ENCODE measurements around the gene STK38L.
"Not testable (repeated sequence)": the region's sequence is repeated elsewhere in the genome, so short reads cannot be mapped to it uniquely, and the experiment has no call there.

STK38L gene

DNA sequence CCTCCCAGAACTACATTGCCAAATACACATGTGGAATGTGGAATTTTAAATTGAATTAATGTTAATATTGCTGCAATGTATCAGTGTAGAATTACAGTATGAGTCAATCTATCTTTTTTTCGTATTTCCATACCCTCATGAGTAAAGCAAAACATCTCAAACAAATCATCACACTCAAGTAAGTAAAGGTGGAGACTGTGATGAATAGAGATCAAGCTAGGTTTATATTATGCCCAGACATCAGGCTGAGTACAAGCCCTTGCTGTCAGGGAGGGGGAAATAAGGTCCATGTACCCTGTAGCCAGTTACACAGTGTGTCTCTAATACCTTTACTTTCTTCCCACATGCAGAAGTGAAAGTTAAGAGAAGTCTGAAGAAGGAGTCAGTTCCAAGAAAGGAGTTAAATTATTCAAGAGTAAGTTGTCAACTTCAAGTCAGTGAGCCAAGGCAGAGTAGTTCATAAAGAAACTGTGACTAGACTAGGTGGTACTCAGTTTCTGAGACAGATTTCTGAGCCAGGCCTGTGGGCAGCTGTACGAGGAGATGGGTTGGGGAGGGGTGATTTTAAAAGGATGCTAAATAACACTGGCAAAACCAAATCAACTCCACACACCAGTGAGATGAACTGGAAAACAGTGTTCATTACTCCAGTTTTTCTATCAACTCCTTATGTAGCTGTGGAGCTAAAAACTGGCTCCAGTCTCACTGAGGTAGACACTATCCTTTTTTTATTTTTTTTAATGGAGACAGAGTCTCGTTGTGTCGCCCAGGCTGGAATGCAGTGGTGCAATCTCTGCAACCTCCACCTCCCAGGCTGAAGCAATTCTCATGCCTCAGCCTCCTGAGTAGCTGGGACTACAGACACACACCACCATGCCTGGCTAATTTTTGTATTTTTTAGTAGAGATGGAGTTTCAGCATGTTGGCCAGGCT is 23.8 kb upstream of the STK38L start:
- no peaks in the 10 kb centered on the region for H3K36me3 ChIP-seq (ENCODE audit: control insufficient read depth, insufficient read depth, low read length)
- TF ChIP-seq, protein P1, sequence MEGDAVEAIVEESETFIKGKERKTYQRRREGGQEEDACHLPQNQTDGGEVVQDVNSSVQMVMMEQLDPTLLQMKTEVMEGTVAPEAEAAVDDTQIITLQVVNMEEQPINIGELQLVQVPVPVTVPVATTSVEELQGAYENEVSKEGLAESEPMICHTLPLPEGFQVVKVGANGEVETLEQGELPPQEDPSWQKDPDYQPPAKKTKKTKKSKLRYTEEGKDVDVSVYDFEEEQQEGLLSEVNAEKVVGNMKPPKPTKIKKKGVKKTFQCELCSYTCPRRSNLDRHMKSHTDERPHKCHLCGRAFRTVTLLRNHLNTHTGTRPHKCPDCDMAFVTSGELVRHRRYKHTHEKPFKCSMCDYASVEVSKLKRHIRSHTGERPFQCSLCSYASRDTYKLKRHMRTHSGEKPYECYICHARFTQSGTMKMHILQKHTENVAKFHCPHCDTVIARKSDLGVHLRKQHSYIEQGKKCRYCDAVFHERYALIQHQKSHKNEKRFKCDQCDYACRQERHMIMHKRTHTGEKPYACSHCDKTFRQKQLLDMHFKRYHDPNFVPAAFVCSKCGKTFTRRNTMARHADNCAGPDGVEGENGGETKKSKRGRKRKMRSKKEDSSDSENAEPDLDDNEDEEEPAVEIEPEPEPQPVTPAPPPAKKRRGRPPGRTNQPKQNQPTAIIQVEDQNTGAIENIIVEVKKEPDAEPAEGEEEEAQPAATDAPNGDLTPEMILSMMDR (IDR thresholded peaks at IDR 0.05; ENCODE audit: insufficient read depth, low read length, poor library complexity, severe bottlenecking), result no peak
- H3K4me3 ChIP-seq (replicated peaks; ENCODE audit: low read depth, low read length), result no peak overlapping the region
- no peaks in the 10 kb centered on the region for H3K27me3 ChIP-seq (replicated peaks; ENCODE audit: control insufficient read depth, insufficient read depth, low read length)
- DNase-seq (ENCODE audit: extremely low read depth, insufficient read length), result peak; percentile 67

DNA sequence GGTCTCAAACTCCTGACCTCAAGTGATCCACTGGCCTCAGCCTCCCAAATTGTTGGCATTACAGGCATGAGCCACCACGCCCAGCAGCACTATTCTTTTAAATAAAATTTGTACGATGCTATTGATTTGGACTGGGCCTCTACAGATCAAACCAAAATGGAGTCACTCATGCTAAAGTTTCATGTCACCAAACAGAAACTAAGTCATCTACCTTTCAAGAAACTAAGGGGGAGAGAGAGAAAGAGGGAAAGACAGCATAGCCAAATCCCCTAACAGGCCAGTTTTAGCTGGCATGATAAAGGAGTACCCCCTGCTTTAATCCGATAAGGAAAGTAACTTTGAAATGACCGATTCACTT is 23.1 kb upstream of the STK38L start:
- TF ChIP-seq, protein P1 (IDR thresholded peaks at IDR 0.05; ENCODE audit: insufficient read depth, low read length, poor library complexity, severe bottlenecking), result no peak
- Histone ChIP-seq H3K27me3 (replicated peaks; ENCODE audit: control insufficient read depth, insufficient read depth, low read length) (no peaks in the 10 kb centered on the region), H3K4me3 (replicated peaks; ENCODE audit: low read depth, low read length) (no peak overlapping the region), H3K36me3 (ENCODE audit: control insufficient read depth, insufficient read depth, low read length) (no peaks in the 10 kb centered on the region)
- DNase-seq (ENCODE audit: extremely low read depth, insufficient read length), result no peak

DNA sequence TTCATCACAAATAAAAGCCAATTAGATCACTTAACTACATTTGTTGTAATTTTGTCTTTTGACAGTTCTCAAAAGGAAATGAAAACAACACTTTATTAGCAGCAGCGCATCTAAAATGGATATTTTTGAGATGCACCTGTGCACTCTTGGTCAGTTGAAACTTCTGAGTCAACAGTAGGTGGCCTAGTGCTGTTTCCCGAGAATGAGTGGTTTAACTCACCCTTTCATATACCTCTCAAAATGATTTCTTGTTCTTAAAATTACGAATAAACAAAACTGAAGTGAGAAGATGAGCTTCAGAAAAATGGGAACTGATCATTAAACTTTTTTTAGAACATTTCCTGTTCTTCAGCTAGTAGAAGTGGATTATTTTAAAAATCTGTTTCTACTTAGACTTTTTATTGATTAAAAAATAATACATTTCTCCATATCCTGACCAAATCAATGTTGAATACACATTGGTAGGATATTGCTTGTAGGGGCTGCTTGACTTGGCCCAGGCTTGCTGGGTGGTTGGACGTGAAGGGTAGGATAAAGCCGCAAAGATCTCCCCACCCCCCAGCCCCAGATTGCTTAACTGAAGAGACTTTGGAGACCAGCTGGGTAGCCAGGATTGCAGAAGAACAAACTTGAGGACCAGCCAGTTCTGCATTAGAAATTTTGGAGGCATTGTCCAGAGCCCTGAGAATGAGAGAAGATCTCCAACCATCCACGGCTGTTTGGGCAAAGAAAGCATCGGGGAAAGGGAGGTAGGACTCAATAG is 22.3 kb upstream of the STK38L start:
- peak; percentile 79 for DNase-seq (ENCODE audit: extremely low read depth, insufficient read length)
- H3K27me3 ChIP-seq (replicated peaks; ENCODE audit: control insufficient read depth, insufficient read depth, low read length), result no peaks in the 10 kb centered on the region

DNA sequence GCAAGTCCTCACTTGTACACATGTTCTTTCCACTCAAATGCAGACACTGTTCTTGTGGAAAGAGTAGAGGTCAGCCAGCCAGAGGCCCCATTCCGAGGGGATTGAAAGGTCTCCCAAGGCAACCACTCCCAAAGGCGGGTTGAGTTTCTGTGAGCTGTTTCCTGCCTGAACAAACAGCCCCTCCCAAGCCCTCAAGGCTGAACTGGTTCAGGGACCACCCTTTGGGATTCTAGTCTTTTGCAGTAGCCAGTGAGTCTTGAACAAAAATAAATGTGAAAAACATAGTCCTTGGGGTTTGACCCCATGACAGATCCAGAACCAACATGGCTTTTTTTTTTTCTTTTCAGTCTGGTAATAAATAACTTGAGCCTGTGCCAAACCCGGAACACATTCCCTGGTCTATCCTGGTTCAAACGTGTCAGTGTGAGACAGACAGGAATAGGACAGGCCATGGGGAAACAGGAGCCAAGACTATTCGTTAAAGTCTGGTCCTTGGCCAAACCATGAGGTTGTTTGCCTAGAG is 17.6 kb upstream of the STK38L start:
- no peaks in the 10 kb centered on the region for H3K36me3 ChIP-seq (ENCODE audit: control insufficient read depth, insufficient read depth, low read length)
- no peak for DNase-seq (ENCODE audit: extremely low read depth, insufficient read length)
- TF ChIP-seq, protein P1 (IDR thresholded peaks at IDR 0.05; ENCODE audit: insufficient read depth, low read length, poor library complexity, severe bottlenecking), result no peak
- no peaks in the 10 kb centered on the region for H3K27me3 ChIP-seq (replicated peaks; ENCODE audit: control insufficient read depth, insufficient read depth, low read length)
- no peak overlapping the region for H3K4me3 ChIP-seq (replicated peaks; ENCODE audit: low read depth, low read length)

More for the DNA sequence above, 22.3 kb upstream of the STK38L start:
- Histone ChIP-seq H3K4me3 (replicated peaks; ENCODE audit: low read depth, low read length) (peak overlapping the region; percentile 64), H3K36me3 (ENCODE audit: control insufficient read depth, insufficient read depth, low read length) (no peaks in the 10 kb centered on the region)
- TF ChIP-seq, protein P1 (IDR thresholded peaks at IDR 0.05; ENCODE audit: insufficient read depth, low read length, poor library complexity, severe bottlenecking), result peak; percentile 29

DNA sequence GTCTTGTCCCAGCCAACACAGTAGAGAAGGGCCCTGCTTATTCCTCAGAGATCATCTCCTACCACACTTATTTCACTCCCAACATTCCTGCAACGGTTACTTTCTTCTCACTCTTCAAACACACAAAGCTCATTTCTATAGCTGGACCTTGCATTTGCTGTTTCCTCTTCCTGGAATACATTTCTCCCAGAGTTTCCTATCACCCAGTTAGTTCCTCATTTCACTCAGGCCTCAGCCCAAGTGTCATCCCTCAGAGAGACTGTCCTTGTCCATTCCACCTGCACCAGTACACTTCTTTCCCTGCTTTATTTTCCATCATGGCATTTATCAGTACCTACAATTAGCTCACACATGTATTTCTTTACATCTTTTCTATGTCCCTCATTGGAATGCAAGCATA is 14.7 kb upstream of the STK38L start:
- no peak for DNase-seq (ENCODE audit: extremely low read depth, insufficient read length)
- H3K36me3 ChIP-seq (ENCODE audit: control insufficient read depth, insufficient read depth, low read length), result no peaks in the 10 kb centered on the region
- no peak overlapping the region for H3K4me3 ChIP-seq (replicated peaks; ENCODE audit: low read depth, low read length)
- no peaks in the 10 kb centered on the region for H3K27me3 ChIP-seq (replicated peaks; ENCODE audit: control insufficient read depth, insufficient read depth, low read length)
- TF ChIP-seq, protein P1 (IDR thresholded peaks at IDR 0.05; ENCODE audit: insufficient read depth, low read length, poor library complexity, severe bottlenecking), result no peak

DNA sequence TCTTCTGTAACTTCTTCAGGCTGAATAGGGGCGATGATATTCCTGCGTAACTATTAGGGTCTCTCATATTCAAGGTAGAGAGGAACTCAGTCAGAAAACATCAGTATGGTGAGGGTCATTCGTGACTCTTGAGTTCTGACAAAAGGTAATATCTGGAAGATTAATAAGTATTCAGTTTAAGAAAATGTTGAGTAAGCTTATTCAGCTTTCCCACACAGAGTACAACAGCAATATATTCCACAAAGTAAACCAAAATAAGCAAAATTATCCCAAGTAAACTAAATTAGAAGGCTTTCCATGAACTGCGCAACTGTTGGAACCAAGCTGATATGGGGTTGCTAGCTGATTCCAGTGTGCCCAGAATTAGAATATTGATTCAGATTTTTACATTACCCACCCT is 12.7 kb upstream of the STK38L start:
- not testable (repeated sequence) for DNase-seq (ENCODE audit: extremely low read depth, insufficient read length); H3K27me3 ChIP-seq (replicated peaks; ENCODE audit: control insufficient read depth, insufficient read depth, low read length); H3K36me3 ChIP-seq (ENCODE audit: control insufficient read depth, insufficient read depth, low read length); H3K4me3 ChIP-seq (replicated peaks; ENCODE audit: low read depth, low read length)
